ENCODE results near the gene OCA2.
"Not testable (repeated sequence)": the region's sequence is repeated elsewhere in the genome, so short reads cannot be mapped to it uniquely, and the experiment has no call there.

The OCA2 gene

GRCh38 chr15:27851858-27852210 lies 247.3 kb downstream of the OCA2 start:
- Histone ChIP-seq H3K9me3 (ENCODE audit: insufficient read depth, low read depth, low read length) (peaks cover 8% of the 10 kb centered on the region; the same call in 1 of the 2 replicates), H3K9me2 (replicated peaks; ENCODE audit: low read depth, low read length) (no peaks in the 10 kb centered on the region), H3K4me1 (ENCODE audit: insufficient read depth, low read length, poor library complexity, severe bottlenecking) (no peaks in the 10 kb centered on the region), H3K79me2 (ENCODE audit: insufficient read depth, low read length) (no peaks in the 10 kb centered on the region), H3K27me3 (ENCODE audit: insufficient read depth, low read length, poor library complexity, severe bottlenecking) (no peaks in the 10 kb centered on the region), H3K36me3 (ENCODE audit: insufficient read depth, low read length) (no peaks in the 10 kb centered on the region), H3K4me3 (ENCODE audit: low read length, poor library complexity, severe bottlenecking) (no peak overlapping the region), H2AFZ (ENCODE audit: low read length) (no peak overlapping the region), H3K4me2 (ENCODE audit: low read depth, low read length, poor library complexity, severe bottlenecking) (no peak overlapping the region), H3K9ac (ENCODE audit: low read depth, low read length, poor library complexity, severe bottlenecking) (no peak overlapping the region), H3F3A (ENCODE audit: low read depth) (no peaks in the 10 kb centered on the region), H4K20me1 (ENCODE audit: insufficient read depth, low read length, poor library complexity, severe bottlenecking) (no peaks in the 10 kb centered on the region)
- TF ChIP-seq EZH2phosphoT487 (IDR thresholded peaks at IDR 0.05; ENCODE audit: borderline replicate concordance), result no peak
- TF ChIP-seq, protein P1, sequence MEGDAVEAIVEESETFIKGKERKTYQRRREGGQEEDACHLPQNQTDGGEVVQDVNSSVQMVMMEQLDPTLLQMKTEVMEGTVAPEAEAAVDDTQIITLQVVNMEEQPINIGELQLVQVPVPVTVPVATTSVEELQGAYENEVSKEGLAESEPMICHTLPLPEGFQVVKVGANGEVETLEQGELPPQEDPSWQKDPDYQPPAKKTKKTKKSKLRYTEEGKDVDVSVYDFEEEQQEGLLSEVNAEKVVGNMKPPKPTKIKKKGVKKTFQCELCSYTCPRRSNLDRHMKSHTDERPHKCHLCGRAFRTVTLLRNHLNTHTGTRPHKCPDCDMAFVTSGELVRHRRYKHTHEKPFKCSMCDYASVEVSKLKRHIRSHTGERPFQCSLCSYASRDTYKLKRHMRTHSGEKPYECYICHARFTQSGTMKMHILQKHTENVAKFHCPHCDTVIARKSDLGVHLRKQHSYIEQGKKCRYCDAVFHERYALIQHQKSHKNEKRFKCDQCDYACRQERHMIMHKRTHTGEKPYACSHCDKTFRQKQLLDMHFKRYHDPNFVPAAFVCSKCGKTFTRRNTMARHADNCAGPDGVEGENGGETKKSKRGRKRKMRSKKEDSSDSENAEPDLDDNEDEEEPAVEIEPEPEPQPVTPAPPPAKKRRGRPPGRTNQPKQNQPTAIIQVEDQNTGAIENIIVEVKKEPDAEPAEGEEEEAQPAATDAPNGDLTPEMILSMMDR (conservative IDR thresholded peaks at IDR 0.05; ENCODE audit: low read length), result no peak

GRCh38 chr15:27850981-27851857 lies 247.9 kb downstream of the OCA2 start:
- no peak overlapping the region for H3K4me3 ChIP-seq (ENCODE audit: low read length, poor library complexity, severe bottlenecking)
- TF ChIP-seq, protein P1 (conservative IDR thresholded peaks at IDR 0.05; ENCODE audit: low read length), result no peak
- no peak for TF ChIP-seq EZH2phosphoT487 (IDR thresholded peaks at IDR 0.05; ENCODE audit: borderline replicate concordance)
- H2AFZ ChIP-seq (ENCODE audit: low read length), result no peak overlapping the region
- H3K9me2 ChIP-seq (replicated peaks; ENCODE audit: low read depth, low read length), result no peaks in the 10 kb centered on the region
- no peaks in the 10 kb centered on the region for H3K36me3 ChIP-seq (ENCODE audit: insufficient read depth, low read length)
- H3K79me2 ChIP-seq (ENCODE audit: insufficient read depth, low read length), result no peaks in the 10 kb centered on the region
- no peaks in the 10 kb centered on the region for H3K4me1 ChIP-seq (ENCODE audit: insufficient read depth, low read length, poor library complexity, severe bottlenecking)
- H4K20me1 ChIP-seq (ENCODE audit: insufficient read depth, low read length, poor library complexity, severe bottlenecking), result no peaks in the 10 kb centered on the region
- H3K4me2 ChIP-seq (ENCODE audit: low read depth, low read length, poor library complexity, severe bottlenecking), result no peak overlapping the region
- no peak overlapping the region for H3K9ac ChIP-seq (ENCODE audit: low read depth, low read length, poor library complexity, severe bottlenecking)
- H3K9me3 ChIP-seq (ENCODE audit: insufficient read depth, low read depth, low read length), result peaks cover 8% of the 10 kb centered on the region; the same call in 1 of the 2 replicates
- H3K27me3 ChIP-seq (ENCODE audit: insufficient read depth, low read length, poor library complexity, severe bottlenecking), result no peaks in the 10 kb centered on the region
- H3F3A ChIP-seq (ENCODE audit: low read depth), result no peaks in the 10 kb centered on the region

DNA sequence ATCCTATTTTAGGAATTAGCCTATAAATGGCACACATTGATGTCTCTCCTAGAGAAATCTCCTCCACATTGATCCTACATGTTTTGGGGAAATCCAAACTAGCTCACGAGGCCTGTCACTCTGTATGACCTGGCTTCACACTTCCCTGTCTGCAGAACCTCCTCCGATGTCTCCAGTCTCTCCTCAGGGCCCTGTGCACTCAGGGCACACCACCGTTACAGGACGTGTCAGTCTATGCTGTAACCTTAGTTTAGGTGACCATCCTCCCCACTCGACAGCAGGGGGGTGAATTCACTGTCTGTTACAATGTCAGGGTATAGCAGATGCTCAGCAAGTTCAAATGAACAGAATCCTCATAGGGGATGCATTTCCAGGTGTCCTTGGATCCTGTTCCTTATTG lies 249.1 kb downstream of the OCA2 start:
- H3F3A ChIP-seq (ENCODE audit: low read depth), result no peaks in the 10 kb centered on the region
- H3K4me1 ChIP-seq (ENCODE audit: insufficient read depth, low read length, poor library complexity, severe bottlenecking), result no peaks in the 10 kb centered on the region
- no peak overlapping the region for H3K4me3 ChIP-seq (ENCODE audit: low read length, poor library complexity, severe bottlenecking)
- H2AFZ ChIP-seq (ENCODE audit: low read length), result no peak overlapping the region
- no peaks in the 10 kb centered on the region for H4K20me1 ChIP-seq (ENCODE audit: insufficient read depth, low read length, poor library complexity, severe bottlenecking)
- H3K9me2 ChIP-seq (replicated peaks; ENCODE audit: low read depth, low read length), result no peaks in the 10 kb centered on the region
- H3K4me2 ChIP-seq (ENCODE audit: low read depth, low read length, poor library complexity, severe bottlenecking), result no peak overlapping the region
- peaks cover 8% of the 10 kb centered on the region; the same call in 1 of the 2 replicates for H3K9me3 ChIP-seq (ENCODE audit: insufficient read depth, low read depth, low read length)
- H3K9ac ChIP-seq (ENCODE audit: low read depth, low read length, poor library complexity, severe bottlenecking), result no peak overlapping the region
- TF ChIP-seq, protein P1 (conservative IDR thresholded peaks at IDR 0.05; ENCODE audit: low read length), result no peak
- TF ChIP-seq EZH2phosphoT487 (IDR thresholded peaks at IDR 0.05; ENCODE audit: borderline replicate concordance), result no peak
- H3K79me2 ChIP-seq (ENCODE audit: insufficient read depth, low read length), result no peaks in the 10 kb centered on the region
- H3K36me3 ChIP-seq (ENCODE audit: insufficient read depth, low read length), result no peaks in the 10 kb centered on the region
- no peaks in the 10 kb centered on the region for H3K27me3 ChIP-seq (ENCODE audit: insufficient read depth, low read length, poor library complexity, severe bottlenecking)

DNA sequence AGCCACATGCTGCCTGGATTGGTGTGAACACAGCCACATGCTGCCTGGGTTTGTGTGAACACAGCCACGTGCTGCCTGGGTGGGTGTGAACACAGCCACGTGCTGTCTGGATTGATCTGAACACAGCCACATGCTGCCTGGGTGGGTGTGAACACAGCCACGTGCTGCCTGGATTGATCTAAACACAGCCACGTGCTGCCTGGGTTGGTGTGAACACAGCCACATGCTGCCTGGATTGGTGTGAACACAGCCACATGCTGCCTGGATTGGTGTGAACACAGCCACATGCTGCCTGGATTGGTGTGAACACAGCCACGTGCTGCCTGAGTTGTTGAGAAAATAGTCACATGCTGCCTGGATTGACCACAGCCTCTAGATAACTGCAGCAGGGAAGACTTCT lies 250.2 kb downstream of the OCA2 start:
- not testable (repeated sequence) for H3K4me3 ChIP-seq (ENCODE audit: low read length, poor library complexity, severe bottlenecking); H3K4me2 ChIP-seq (ENCODE audit: low read depth, low read length, poor library complexity, severe bottlenecking); H3K9me3 ChIP-seq (ENCODE audit: insufficient read depth, low read depth, low read length); H3K9ac ChIP-seq (ENCODE audit: low read depth, low read length, poor library complexity, severe bottlenecking); H3K4me1 ChIP-seq (ENCODE audit: insufficient read depth, low read length, poor library complexity, severe bottlenecking); H2AFZ ChIP-seq (ENCODE audit: low read length); H3K27me3 ChIP-seq (ENCODE audit: insufficient read depth, low read length, poor library complexity, severe bottlenecking); H3K36me3 ChIP-seq (ENCODE audit: insufficient read depth, low read length); H3K9me2 ChIP-seq (replicated peaks; ENCODE audit: low read depth, low read length); H4K20me1 ChIP-seq (ENCODE audit: insufficient read depth, low read length, poor library complexity, severe bottlenecking); H3F3A ChIP-seq (ENCODE audit: low read depth); H3K79me2 ChIP-seq (ENCODE audit: insufficient read depth, low read length)

All from Loucy (cell line).